Activated CD4-positive, alpha-beta memory T cell treated with anti-CD3 and anti-CD28 coated beads, Interleukin-2, amount 10 ng/mL, durations not matched to agents 7 days and 5 days (primary cell): ENCODE measurements around the gene AGAP3. TPM values are rescaled to one million over a fixed set of nuclear protein-coding genes. Genes with fewer than 3 reads are reported as not detected.

ENCODE experiments used
- CTCF ChIA-PET: fragments of 350-600 bp; sonication (Branson Sonifier 250); formaldehyde crosslinking; loops from one replicate; lab custom pipeline; 2021; ENCODE audit warnings: antibody characterized with exemption, inconsistent platforms; lab: Charles Lee
- POLR2A ChIA-PET: fragments of 350-600 bp; sonication (Branson Sonifier 250); formaldehyde crosslinking; loops from one replicate; lab custom pipeline; 2021; ENCODE audit warnings: antibody characterized with exemption; lab: Charles Lee
- DNase-seq: peaks from one replicate; pipeline ENCODE4 v3.0.0-alpha.2; 2020
- H3K27ac Mint-ChIP-seq: one replicate; pipeline ENCODE4 v1.8.0; 2021; ENCODE audit warnings: mild to moderate bottlenecking, mixed read lengths
- H3K27me3 Mint-ChIP-seq: one replicate; pipeline ENCODE4 v1.8.0; 2021; ENCODE audit warnings: mixed read lengths
- H3K36me3 Mint-ChIP-seq: one replicate; pipeline ENCODE4 v1.8.0; 2021; ENCODE audit warnings: low read depth, mixed read lengths
- H3K4me1 Mint-ChIP-seq: one replicate; pipeline ENCODE4 v1.8.0; 2021; ENCODE audit warnings: mixed read lengths
- H3K4me3 Mint-ChIP-seq: one replicate; pipeline ENCODE4 v1.8.0; 2021; ENCODE audit warnings: mild to moderate bottlenecking, mixed read lengths
- H3K9me3 Mint-ChIP-seq: one replicate; pipeline ENCODE4 v1.8.0; 2021; ENCODE audit warnings: mixed read lengths
- total RNA-seq, 2 experiments: library from RNA; stranded (reverse); gene quantifications; one replicate each; pipeline ENCODE4 v1.2.3, GENCODE V29; 2021

AGAP3 gene
- total RNA-seq, 2 experiments from 2014 or later, result 30.1 to 31.5 TPM

- Mint-ChIP-seq H3K4me1 (no peaks in the 10 kb centered on the region), H3K27me3 (peaks cover 10% of the 10 kb centered on the region), H3K9me3 (no peaks in the 10 kb centered on the region), H3K4me3 (no peak overlapping the region), H3K27ac (no peak overlapping the region), H3K36me3 (no peaks in the 10 kb centered on the region)
- DNase-seq, result no peak
- ChIA-PET POLR2A (interaction anchor here (1.3 kb wide), 1 partner anchor 35 kb away, joined by 3 read pairs; no protein-coding TSS in a partner anchor), CTCF (interaction anchor here (1.2 to 2.3 kb wide), 3 partner anchors 11 to 64 kb away, joined by 3 to 10 read pairs (median 3); no protein-coding TSS in a partner anchor)
Measured at GRCh38 chr7:151179946-151180345, 93.7 kb downstream of the AGAP3 start.

GRCh38 chr7:151181011-151181431, 94.7 kb downstream of the AGAP3 start:
- no peaks in the 10 kb centered on the region for H3K36me3 Mint-ChIP-seq
- H3K27ac Mint-ChIP-seq, result no peak overlapping the region
- ChIA-PET CTCF (interaction anchor here (1.2 kb wide), 1 partner anchor 62 kb away, joined by 3 read pairs; no protein-coding TSS in a partner anchor), POLR2A (no interaction called here)
- DNase-seq, result no peak
- no peaks in the 10 kb centered on the region for H3K4me1 Mint-ChIP-seq
- H3K27me3 Mint-ChIP-seq, result peaks cover 10% of the 10 kb centered on the region
- no peak overlapping the region for H3K4me3 Mint-ChIP-seq
- no peaks in the 10 kb centered on the region for H3K9me3 Mint-ChIP-seq

DNA sequence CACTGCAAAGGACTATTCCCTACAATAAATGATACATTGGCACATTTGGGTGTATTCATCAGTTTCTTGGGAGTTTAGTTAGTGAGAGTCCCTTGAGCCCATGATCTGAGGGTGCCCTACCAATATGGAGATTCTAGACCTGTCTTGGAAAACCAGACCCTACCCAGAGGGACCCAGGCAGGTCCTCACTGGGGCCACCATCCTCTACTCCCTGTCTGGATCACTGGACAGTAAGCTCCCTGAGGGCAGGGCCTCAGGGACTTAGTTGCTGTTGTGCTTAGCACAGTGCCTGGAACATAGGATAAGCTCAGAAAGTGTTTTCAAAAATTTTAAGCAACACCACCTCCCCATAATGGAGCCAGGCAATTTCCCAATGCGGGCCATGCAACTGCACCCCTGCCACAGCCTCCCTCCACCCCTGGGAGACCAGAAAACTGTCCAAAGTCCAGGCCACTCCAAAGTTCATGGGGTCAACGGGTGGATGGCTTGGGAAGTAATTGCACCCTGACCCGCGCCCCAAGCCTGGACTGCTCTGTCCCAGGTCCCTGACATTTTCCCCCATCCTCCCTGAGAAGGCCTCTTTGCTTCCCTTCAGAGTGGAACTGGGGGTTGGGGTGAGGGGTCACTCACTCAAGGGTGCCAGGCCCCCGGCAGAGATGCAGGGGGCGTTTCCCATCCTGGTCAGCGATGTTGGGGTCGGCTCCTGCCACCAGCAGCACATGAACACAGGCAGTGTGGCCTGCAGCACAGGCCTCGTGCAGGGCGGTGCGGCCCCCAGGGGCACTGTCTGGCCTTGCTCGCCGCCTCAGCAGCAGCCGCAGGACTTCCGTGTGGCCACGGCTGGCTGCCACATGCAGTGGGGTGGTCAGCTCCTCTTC, 99.7 kb downstream of the AGAP3 start:
- no peaks in the 10 kb centered on the region for H3K4me1 Mint-ChIP-seq
- CTCF ChIA-PET, result interaction anchor here (0.8 kb wide), 1 partner anchor 58 kb away, joined by 3 read pairs; no protein-coding TSS in a partner anchor
- H3K9me3 Mint-ChIP-seq, result no peaks in the 10 kb centered on the region
- POLR2A ChIA-PET, result no interaction called here
- no peak overlapping the region for H3K4me3 Mint-ChIP-seq
- H3K27ac Mint-ChIP-seq, result no peak overlapping the region
- DNase-seq, result no peak
- no peaks in the 10 kb centered on the region for H3K36me3 Mint-ChIP-seq
- H3K27me3 Mint-ChIP-seq, result peaks cover 13% of the 10 kb centered on the region

DNA sequence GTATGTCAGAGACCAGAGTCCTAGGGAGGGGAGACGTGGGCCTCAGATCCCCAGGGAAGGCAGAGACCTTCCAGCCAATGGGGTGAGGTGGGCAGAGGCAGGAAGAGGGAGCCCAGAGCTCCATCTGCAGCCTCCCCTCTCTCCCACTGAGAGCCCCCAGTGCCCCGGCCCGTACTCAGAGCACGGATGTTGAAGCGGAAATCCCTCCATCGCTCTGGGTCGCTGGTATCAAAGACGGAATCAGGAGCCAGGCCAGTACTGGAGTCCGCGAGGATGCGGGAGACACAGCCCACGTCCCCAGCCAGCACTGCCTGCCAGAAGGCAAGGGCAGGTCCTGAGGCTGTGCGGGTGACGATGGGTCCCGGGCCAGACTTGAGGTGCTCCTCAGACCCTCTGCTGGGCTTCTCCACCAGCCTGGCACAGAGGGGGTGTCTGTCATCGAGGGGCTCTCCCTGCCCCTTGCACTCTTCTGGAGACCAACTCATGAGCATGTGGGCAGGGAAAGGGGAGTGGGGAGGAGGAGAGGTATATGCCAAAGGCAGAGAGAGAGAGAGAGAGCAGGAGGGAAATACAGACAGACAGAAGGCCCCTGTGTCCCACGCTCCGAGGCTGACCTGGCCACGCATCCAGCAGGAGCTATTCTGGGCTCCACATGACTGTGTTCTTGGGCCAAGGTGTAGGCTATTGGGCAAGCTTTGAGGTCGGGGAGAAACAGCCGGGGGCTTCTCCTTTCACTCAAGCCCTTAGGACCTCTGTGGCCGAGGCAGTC, 100.5 kb downstream of the AGAP3 start, which contains the start of gene ASB10:
Gene ASB10 (minus strand): TSS at position 611 of the 769 bp plus-strand sequence. CDS start 120 bp downstream, at position 491.
- H3K4me3 Mint-ChIP-seq, result no peak within 1 kb of the TSS
- ChIA-PET POLR2A (interaction anchor here (0.6 kb wide), 1 partner anchor 14 kb away, joined by 3 read pairs; no protein-coding TSS in a partner anchor), CTCF (no interaction called here)
- no peak for DNase-seq
- H3K4me1 Mint-ChIP-seq, result no peaks in the 10 kb centered on the region
- no peaks in the 10 kb centered on the region for H3K9me3 Mint-ChIP-seq
- no peak within 1 kb of the TSS for H3K27ac Mint-ChIP-seq
- no peaks in the 10 kb centered on the region for H3K36me3 Mint-ChIP-seq
- H3K27me3 Mint-ChIP-seq, result peaks cover 13% of the 10 kb centered on the region

DNA sequence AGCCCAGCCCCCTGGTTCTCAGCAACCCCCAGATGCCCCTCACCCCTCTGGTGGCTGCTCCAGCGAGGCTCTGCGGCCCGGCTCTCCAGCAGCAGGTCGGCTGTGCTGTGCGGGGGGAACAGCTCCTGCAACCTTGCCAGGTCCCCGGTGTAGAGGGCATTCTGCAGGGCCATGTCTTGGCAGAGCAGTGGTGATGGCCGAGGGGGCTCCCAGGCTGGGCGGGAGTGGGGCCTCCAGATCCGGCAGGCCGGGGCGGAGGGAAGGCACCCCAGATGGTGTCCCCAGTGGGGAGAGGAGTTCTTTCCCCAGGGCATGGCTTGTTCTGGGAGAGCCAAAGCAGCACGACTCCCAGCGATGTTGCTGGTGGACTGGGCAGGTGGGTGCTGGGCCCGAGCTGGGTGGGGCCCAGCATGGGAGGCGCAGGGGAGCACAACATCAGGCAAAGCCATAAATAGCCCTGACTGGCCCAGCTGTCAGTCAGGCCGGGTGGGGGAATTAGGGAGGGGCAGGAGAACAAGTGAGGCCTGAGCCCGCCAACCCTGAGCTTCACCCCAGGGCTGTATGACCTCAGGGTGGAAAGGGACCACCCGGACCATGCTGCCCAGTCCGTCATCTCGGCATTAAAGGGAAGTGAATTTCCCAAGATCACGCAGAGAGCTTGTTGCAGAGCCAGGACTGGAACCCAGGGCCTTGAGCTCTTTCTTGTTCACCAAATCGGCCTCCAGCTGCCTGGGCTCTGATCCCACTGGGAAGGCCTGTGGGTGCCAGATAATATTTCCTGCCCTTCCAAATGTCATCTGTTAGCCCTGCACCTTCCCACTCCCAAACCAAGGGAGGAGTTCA, 101.4 kb downstream of the AGAP3 start:
- Mint-ChIP-seq H3K4me3 (no peak overlapping the region), H3K27ac (no peak overlapping the region), H3K9me3 (no peaks in the 10 kb centered on the region), H3K4me1 (no peaks in the 10 kb centered on the region), H3K36me3 (no peaks in the 10 kb centered on the region), H3K27me3 (peaks cover 11% of the 10 kb centered on the region)
- ChIA-PET POLR2A (interaction anchor here (0.6 kb wide), 1 partner anchor 13 kb away, joined by 3 read pairs; no protein-coding TSS in a partner anchor), CTCF (no interaction called here)
- DNase-seq, result no peak

GRCh38 chr7:151188252-151188542, 101.9 kb downstream of the AGAP3 start:
- H3K36me3 Mint-ChIP-seq, result no peaks in the 10 kb centered on the region
- POLR2A ChIA-PET, result no interaction called here

DNA sequence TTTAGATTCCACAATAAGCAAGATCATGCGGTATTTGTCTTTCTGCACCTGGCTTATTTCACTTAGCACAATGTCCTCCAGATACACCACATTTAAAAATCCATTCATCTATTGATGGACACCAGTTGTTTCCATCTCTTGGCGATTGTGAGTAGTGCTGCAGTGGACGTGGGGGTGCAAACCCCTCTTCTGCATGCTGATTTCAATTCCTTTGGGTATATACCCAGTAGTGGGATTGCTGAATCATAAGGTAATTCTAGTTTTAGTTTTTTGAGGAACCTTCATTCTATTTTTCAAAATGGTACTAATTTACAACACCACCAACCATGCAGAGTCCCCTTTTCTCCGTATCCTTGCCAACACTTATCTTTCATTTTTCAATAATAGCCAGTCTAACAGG, 102.8 kb downstream of the AGAP3 start:
- H3K4me3 Mint-ChIP-seq, result no peak overlapping the region
- ChIA-PET CTCF (no interaction called here), POLR2A (no interaction called here)
- H3K4me1 Mint-ChIP-seq, result no peaks in the 10 kb centered on the region
- no peak for DNase-seq
- no peak overlapping the region for H3K27ac Mint-ChIP-seq
- H3K27me3 Mint-ChIP-seq, result peaks cover 11% of the 10 kb centered on the region
- no peaks in the 10 kb centered on the region for H3K36me3 Mint-ChIP-seq
- H3K9me3 Mint-ChIP-seq, result no peaks in the 10 kb centered on the region

More at GRCh38 chr7:151188252-151188542, 101.9 kb downstream of the AGAP3 start:
- no peak for DNase-seq
- peaks cover 11% of the 10 kb centered on the region for H3K27me3 Mint-ChIP-seq
- H3K9me3 Mint-ChIP-seq, result no peaks in the 10 kb centered on the region
- H3K27ac Mint-ChIP-seq, result no peak overlapping the region
- H3K4me1 Mint-ChIP-seq, result no peaks in the 10 kb centered on the region
- CTCF ChIA-PET, result no interaction called here
- no peak overlapping the region for H3K4me3 Mint-ChIP-seq

- ChIA-PET POLR2A (interaction anchor here (1.3 kb wide), 1 partner anchor 16 kb away, joined by 3 read pairs; no protein-coding TSS in a partner anchor), CTCF (no interaction called here)
- Mint-ChIP-seq H3K36me3 (no peaks in the 10 kb centered on the region), H3K27ac (no peak overlapping the region), H3K4me1 (peaks cover 4% of the 10 kb centered on the region), H3K9me3 (no peaks in the 10 kb centered on the region), H3K27me3 (peaks cover 18% of the 10 kb centered on the region), H3K4me3 (no peak overlapping the region)
- DNase-seq, result no peak
Measured at GRCh38 chr7:151191544-151191943, 105.3 kb downstream of the AGAP3 start.

GRCh38 chr7:151192002-151192539, 105.8 kb downstream of the AGAP3 start:
- CTCF ChIA-PET, result no interaction called here
- Mint-ChIP-seq H3K9me3 (no peaks in the 10 kb centered on the region), H3K4me1 (peaks cover 4% of the 10 kb centered on the region)

GRCh38 chr7:151193203-151193978, 107.1 kb downstream of the AGAP3 start:
- no peak for DNase-seq
- ChIA-PET CTCF (no interaction called here), POLR2A (no interaction called here)
- no peak overlapping the region for H3K4me3 Mint-ChIP-seq
- peaks cover 18% of the 10 kb centered on the region for H3K27me3 Mint-ChIP-seq
- H3K27ac Mint-ChIP-seq, result no peak overlapping the region
- H3K9me3 Mint-ChIP-seq, result no peaks in the 10 kb centered on the region
- H3K4me1 Mint-ChIP-seq, result peaks cover 4% of the 10 kb centered on the region
- no peaks in the 10 kb centered on the region for H3K36me3 Mint-ChIP-seq

More at GRCh38 chr7:151192002-151192539, 105.8 kb downstream of the AGAP3 start:
- Mint-ChIP-seq H3K36me3 (no peaks in the 10 kb centered on the region), H3K27me3 (peaks cover 18% of the 10 kb centered on the region), H3K4me3 (no peak overlapping the region), H3K27ac (no peak overlapping the region)
- POLR2A ChIA-PET, result interaction anchor here (1.3 kb wide), 1 partner anchor 15 kb away, joined by 3 read pairs; no protein-coding TSS in a partner anchor
- no peak for DNase-seq
